Non-pigmented ciliary epithelial cell (primary cell): ENCODE measurements around the gene P3H2.

Experiments used
- DNase-seq: peaks from one replicate; pipeline ENCODE4 v3.0.0-alpha.2; 2010; ENCODE audit warnings: low read depth

P3H2 gene

GRCh38 chr3:190013943-190014924 lies 106.5 kb downstream of the P3H2 start:
- no peak for DNase-seq

DNA sequence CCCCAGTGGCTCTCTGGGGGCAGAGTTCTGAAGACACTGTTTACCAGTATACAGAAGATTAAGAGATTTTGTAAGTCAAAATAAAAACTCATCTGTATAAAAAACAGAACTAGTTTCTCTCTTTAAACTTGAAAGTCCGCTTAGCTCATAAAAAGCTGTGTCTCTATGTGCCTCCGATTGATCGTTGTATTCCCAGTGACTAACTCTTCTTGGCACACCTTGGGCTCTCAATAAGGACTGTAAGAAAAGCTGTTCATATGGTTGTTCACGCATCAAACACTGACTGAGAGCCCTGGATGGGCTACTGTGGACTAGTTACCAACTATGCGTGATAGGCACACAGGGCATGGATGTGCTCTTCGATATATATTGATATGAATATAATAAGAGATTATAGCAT lies 107.9 kb downstream of the P3H2 start:
- DNase-seq = no peak

- peak; percentile 56 for DNase-seq
These were observed 108.3 kb downstream of the P3H2 start for GRCh38 chr3:190012314-190012782.

DNA sequence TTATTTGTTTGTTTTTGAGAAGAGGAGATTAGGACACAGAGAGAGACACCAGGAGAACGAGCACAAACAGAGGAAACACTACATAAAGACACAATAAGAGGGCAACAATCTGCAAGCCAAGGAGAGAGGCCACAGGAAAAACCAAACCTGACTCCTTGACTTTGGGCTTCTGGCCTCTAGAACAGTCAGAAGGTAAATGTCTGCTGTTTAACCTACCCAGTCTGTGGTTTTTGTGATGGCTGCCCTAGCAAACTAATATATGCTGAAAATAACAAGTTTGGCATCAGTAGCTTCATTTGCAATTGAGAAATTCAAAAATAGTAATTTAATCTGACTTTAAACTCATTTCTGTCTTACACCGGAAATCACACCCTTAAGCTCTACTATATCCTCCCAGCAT lies 110.2 kb downstream of the P3H2 start:
- DNase-seq = no peak

DNA sequence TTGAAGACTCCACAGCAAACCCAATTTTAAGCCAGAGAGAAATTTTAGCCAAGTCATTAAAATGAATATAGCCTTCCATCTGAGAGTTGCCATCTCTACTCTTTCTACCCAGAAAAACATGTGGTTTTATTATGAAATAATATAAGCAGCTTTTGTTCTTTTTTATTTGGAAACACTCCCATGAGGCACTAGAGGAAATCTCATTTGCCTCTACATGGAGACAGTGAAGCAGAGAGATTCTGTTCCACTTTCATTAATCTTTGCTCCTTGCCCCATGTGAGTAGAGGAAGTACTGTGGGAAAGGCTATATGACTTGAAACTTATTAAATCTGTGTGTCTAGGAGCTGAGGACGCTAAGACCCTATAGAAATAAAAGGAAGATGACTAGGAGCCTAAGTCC lies 111.1 kb downstream of the P3H2 start:
- DNase-seq = no peak

DNA sequence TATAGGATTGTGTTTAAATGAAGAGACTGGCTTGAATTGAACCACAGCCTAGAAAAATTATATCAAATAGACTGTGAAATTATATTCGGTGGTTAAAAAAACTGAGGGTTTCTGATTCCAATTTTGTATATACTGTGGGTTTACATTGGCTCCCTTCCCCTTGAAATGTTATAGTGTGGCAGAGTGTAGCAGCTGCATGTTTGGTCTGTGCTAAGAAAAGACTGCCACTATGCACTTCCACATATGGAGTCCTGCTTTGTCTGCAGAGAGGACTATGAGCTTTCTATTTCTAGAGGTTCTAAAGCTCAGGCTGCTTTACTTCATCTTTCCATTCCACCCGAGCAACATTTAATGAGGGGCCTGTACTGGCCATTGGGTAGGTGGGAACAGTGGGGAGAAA lies 112.3 kb downstream of the P3H2 start:
- DNase-seq = no peak

GRCh38 chr3:190005343-190006113 lies 115.2 kb downstream of the P3H2 start:
- DNase-seq = no peak

- no peak for DNase-seq
These were observed 116.0 kb downstream of the P3H2 start for GRCh38 chr3:190004656-190005055.

DNA sequence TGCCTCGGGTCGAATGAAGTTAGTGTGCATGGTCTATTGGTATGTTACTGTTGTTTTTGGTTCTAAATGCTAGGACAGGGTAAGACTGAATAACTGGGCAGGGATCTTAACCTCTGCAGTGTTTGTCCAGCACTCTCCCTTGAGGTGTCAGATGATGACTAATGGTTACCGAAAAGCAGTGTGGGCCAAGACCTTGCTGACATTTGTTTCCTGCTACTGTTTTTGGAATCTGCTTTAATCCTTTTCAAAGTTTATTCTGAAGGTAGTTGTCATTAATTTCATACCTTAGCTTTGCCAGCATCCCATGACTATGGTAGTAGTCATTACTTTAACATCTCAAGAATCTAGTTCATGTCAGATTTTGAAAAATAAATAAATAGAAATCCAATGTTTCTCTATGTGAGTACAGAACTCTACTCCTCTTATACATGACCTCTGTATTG lies 117.0 kb downstream of the P3H2 start:
- DNase-seq = peak; percentile 83

GRCh38 chr3:190003068-190003467 lies 117.6 kb downstream of the P3H2 start:
- DNase-seq = no peak

DNA sequence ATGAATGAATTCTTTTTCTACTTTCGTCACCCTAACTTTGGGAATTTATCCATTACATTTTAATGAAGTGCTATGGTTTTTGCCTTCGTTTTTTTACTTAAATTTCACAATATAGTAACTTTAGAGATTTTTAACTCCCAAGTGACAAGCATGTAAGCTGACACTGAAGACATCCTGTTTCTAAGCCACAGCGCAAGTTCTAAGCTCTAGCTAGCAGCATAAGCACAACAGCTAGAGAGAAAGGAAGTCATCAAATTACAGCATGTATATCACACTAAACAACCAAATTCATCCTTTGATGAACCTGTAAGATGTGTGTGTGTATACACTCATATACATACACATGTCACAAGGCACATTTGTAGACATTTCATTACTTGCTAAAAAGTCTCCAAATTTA lies 119.3 kb downstream of the P3H2 start:
- DNase-seq = no peak

DNA sequence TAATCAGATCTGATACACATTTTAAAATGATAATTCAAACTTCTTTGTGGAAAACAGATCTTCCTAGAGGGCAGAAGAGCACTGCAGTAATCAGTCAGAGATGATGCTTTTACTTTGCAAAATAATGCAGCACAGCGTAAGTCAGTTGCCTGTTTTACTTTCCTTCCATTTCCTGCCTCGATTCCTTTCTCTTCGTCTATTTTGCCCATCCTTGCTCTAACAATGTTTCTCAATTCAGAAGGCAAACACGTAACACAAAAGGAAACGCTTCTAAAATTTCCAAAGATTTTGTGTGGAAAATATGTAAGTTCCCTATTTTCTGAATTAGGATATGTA lies 119.9 kb downstream of the P3H2 start:
- DNase-seq = no peak

DNA sequence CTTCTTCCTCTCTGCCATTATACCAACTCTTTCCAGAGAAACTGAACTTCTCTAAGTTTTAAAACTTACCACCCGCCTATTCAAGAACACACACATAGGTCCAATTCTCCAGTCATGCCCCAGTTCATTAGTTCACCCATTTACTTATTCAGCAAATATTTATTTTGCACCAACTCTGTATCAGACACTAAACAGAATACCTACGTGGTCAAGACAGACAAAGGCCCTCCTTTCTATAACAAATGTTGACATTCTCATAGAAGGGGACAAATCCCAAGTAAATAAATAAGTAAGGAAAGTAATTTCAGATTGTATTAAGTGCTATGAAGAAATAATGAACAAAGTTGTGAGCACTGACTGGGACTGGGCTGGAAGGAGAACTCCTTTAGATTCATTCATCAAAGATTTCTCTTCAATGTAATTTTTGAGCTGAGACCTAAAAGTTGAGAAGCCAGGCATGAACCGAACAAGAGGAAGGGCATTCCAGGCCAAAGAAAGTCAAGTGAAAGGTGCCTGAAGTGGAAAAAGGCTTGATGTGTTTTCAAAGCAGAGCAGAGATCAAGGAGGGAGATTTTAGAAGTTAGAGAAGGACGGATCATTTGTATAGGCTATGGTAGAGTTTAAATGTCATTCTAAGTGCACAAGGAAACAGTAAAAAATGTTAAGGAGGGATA lies 120.4 kb downstream of the P3H2 start:
- DNase-seq = no peak

DNA sequence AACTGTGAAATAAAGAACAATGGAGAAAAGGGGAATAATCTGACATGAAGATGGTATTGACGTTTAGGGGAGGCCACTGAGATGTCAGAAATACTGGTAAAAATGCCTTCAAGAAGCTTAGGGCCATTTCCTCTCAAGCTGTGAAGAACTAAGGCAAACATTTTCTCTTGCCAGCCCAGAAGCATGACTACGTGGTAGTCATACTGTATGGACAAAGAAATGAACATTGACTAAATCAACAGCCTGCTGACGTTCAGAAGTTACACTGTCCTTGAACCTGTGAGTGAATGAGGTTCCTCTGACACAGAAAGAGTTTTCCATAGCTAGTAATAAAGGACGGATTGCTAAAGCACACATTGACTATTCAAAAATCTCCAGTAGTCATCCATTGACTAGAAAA lies 121.0 kb downstream of the P3H2 start:
- no peak for DNase-seq

DNA sequence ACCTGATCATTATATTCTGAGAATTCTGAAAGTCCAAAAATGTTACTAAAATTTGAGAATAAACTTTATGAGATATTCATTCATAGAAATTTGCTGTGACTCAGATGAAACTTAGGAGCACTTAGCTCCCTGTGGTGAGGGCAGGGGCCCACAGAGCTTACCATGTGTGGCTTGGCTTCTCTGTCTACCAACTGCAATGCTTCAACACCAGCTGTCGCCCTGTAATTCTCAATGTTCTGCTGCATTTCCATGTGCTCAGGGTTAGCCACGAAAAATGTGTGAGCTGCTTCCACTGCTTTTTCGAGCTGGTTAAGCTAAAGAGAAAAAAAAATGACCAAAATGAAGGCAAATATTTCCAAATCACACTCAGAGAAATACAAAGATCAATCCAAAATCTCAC lies 125.6 kb downstream of the P3H2 start:
- DNase-seq = no peak

GRCh38 chr3:189990826-189991225 lies 129.9 kb downstream of the P3H2 start:
- DNase-seq = no peak

DNA sequence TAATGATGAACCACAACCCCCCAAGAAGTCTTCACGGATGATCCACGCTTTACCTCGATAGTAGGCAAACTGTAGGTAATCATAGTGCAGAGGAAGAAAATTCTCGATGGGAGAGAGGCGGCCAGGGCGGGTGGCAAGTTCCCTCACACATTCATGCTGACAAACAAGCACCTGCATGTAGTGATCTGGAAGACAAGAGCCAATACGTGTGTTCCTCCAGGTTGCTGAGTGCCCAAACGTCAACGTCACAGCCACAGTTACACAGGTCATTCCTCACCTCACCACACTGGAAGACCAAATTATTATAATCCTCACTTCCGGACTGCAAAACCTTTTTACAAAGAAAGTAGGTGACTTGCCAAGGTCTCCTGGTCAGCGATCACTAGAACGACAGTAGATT lies 131.8 kb downstream of the P3H2 start:
- no peak for DNase-seq

- no peak for DNase-seq
These were observed 132.4 kb downstream of the P3H2 start for GRCh38 chr3:189988322-189988721.

DNA sequence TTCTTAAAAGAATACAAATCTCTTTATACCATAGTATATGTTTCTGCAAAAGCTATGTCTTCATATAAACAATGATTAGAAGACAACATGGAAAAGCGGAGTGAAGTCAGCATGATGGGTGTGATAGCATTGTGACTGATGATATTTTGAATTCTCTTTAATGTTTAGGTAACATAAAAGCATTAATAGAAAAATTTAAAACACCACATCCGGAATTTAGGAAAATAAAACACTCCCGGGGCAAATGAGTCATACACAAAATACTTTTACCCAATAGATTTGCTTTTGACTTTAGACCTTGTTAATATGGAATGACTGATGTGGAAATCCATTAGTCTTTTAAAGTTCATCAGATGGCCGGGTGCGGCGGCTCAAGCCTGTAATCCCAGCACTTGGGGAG lies 134.7 kb downstream of the P3H2 start:
- DNase-seq = no peak

GRCh38 chr3:189983612-189984011 lies 137.1 kb downstream of the P3H2 start:
- DNase-seq = no peak

DNA sequence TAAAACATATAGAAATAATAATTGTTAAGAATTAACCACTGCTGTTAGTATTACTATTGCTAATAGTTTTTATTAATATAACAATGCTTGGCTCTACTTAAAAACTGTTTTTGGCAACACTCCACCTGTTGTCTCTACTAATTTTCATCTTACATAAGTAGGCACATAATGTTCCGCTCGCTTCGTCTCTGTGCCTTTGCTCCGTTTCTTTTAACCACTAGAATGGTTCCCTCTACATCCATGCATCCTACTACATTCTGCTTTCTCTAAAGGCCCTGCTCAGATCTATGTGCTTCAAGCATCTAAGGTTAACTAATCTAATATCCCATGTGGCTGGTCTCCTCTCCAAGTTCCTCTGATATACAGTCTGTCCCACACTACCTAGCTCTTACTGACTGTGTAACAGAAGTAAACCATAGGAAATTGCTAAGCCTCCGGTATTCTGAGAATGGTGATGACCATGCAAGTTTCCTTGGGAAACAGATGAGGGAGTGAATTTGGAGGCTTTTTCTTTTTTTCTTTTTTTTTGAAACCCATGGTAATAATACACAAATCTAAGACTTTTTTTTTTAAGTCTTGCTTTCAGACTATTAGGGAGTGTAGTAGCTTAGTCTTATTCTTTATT lies 138.3 kb downstream of the P3H2 start:
- no peak for DNase-seq

GRCh38 chr3:189981668-189982067 lies 139.0 kb downstream of the P3H2 start:
- DNase-seq = no peak
